Measurements from ENCODE around the gene SYNE1. TPM values are rescaled to one million over a fixed set of nuclear protein-coding genes. Genes with fewer than 3 reads are reported as not detected.

SYNE1 gene
- polyA plus RNA-seq, 1 donor from 2014 or later, result 30.9 TPM

- H3K27me3 Mint-ChIP-seq, result no peaks in the 10 kb centered on the region
- no peaks in the 10 kb centered on the region for H3K4me1 Mint-ChIP-seq
- H3K4me3 Mint-ChIP-seq, result no peak overlapping the region
- peaks cover 2 to 6% (median 5%) of the 10 kb centered on the region in 3 donors for H3K9me3 Mint-ChIP-seq
- H3K27ac Mint-ChIP-seq, result no peak overlapping the region
- H3K36me3 Mint-ChIP-seq, result peaks cover 2% of the 10 kb centered on the region
Measured at GRCh38 chr6:152420696-152421095, 216.5 kb downstream of the SYNE1 start.

GRCh38 chr6:152418551-152418950 lies 218.6 kb downstream of the SYNE1 start:
- Mint-ChIP-seq H3K27ac (no peak overlapping the region), H3K36me3 (peaks cover 2% of the 10 kb centered on the region), H3K4me3 (no peak overlapping the region), H3K4me1 (no peaks in the 10 kb centered on the region), H3K27me3 (no peaks in the 10 kb centered on the region), H3K9me3 (peaks cover 2 to 9% (median 6%) of the 10 kb centered on the region in 3 donors)

GRCh38 chr6:152416652-152417051 lies 220.5 kb downstream of the SYNE1 start:
- H3K27ac Mint-ChIP-seq, result peak overlapping the region in 1 of 3 donors; percentile 53
- H3K9me3 Mint-ChIP-seq, result peaks cover 2 to 9% (median 6%) of the 10 kb centered on the region in 3 donors
- H3K4me3 Mint-ChIP-seq, result no peak overlapping the region
- H3K4me1 Mint-ChIP-seq, result no peaks in the 10 kb centered on the region
- H3K36me3 Mint-ChIP-seq, result no peaks in the 10 kb centered on the region
- H3K27me3 Mint-ChIP-seq, result no peaks in the 10 kb centered on the region

- Mint-ChIP-seq H3K9me3 (no peaks in the 10 kb centered on the region), H3K27ac (no peak overlapping the region), H3K36me3 (no peaks in the 10 kb centered on the region), H3K27me3 (peaks cover 4% of the 10 kb centered on the region), H3K4me1 (no peaks in the 10 kb centered on the region), H3K4me3 (no peak overlapping the region)
Measured at GRCh38 chr6:152404936-152405595, 232.1 kb downstream of the SYNE1 start.

- H3K9me3 Mint-ChIP-seq, result no peaks in the 10 kb centered on the region
- H3K4me3 Mint-ChIP-seq, result no peak overlapping the region
- H3K27me3 Mint-ChIP-seq, result peaks cover 4% of the 10 kb centered on the region
- H3K27ac Mint-ChIP-seq, result no peak overlapping the region
- H3K4me1 Mint-ChIP-seq, result no peaks in the 10 kb centered on the region
- no peaks in the 10 kb centered on the region for H3K36me3 Mint-ChIP-seq
Measured at GRCh38 chr6:152404086-152404857, 232.9 kb downstream of the SYNE1 start.

- no peaks in the 10 kb centered on the region for H3K9me3 Mint-ChIP-seq
- no peaks in the 10 kb centered on the region for H3K4me1 Mint-ChIP-seq
- no peaks in the 10 kb centered on the region for H3K36me3 Mint-ChIP-seq
- no peak overlapping the region for H3K4me3 Mint-ChIP-seq
- H3K27me3 Mint-ChIP-seq, result peaks cover 4% of the 10 kb centered on the region
- no peak overlapping the region for H3K27ac Mint-ChIP-seq
Measured at GRCh38 chr6:152402791-152403190, 234.4 kb downstream of the SYNE1 start.

- H3K36me3 Mint-ChIP-seq, result no peaks in the 10 kb centered on the region
- H3K27ac Mint-ChIP-seq, result no peak overlapping the region
- peaks cover 4% of the 10 kb centered on the region for H3K27me3 Mint-ChIP-seq
- H3K4me3 Mint-ChIP-seq, result no peak overlapping the region
- no peaks in the 10 kb centered on the region for H3K4me1 Mint-ChIP-seq
- H3K9me3 Mint-ChIP-seq, result no peaks in the 10 kb centered on the region
Measured at GRCh38 chr6:152401978-152402377, 235.2 kb downstream of the SYNE1 start.

- H3K4me1 Mint-ChIP-seq, result no peaks in the 10 kb centered on the region
- H3K27ac Mint-ChIP-seq, result no peak overlapping the region
- H3K9me3 Mint-ChIP-seq, result peaks cover 0 to under 1% (median 0%) of the 10 kb centered on the region in 3 donors
- no peak overlapping the region for H3K4me3 Mint-ChIP-seq
- no peaks in the 10 kb centered on the region for H3K36me3 Mint-ChIP-seq
- peaks cover 5% of the 10 kb centered on the region for H3K27me3 Mint-ChIP-seq
Measured at GRCh38 chr6:152399399-152399798, 237.8 kb downstream of the SYNE1 start.

GRCh38 chr6:152398993-152399392 lies 238.2 kb downstream of the SYNE1 start:
- peaks cover 7% of the 10 kb centered on the region for H3K27me3 Mint-ChIP-seq
- H3K4me1 Mint-ChIP-seq, result no peaks in the 10 kb centered on the region
- no peak overlapping the region for H3K27ac Mint-ChIP-seq
- H3K36me3 Mint-ChIP-seq, result no peaks in the 10 kb centered on the region
- no peak overlapping the region for H3K4me3 Mint-ChIP-seq
- peaks cover 0 to 3% (median 0%) of the 10 kb centered on the region in 3 donors for H3K9me3 Mint-ChIP-seq

GRCh38 chr6:152398316-152398715 lies 238.8 kb downstream of the SYNE1 start:
- Mint-ChIP-seq H3K27ac (no peak overlapping the region), H3K9me3 (peaks cover 0 to 3% (median 0%) of the 10 kb centered on the region in 3 donors), H3K4me3 (no peak overlapping the region), H3K27me3 (peaks cover 7% of the 10 kb centered on the region), H3K36me3 (no peaks in the 10 kb centered on the region), H3K4me1 (no peaks in the 10 kb centered on the region)

- Mint-ChIP-seq H3K4me1 (no peaks in the 10 kb centered on the region), H3K27ac (no peak overlapping the region), H3K27me3 (peaks cover 3% of the 10 kb centered on the region), H3K36me3 (no peaks in the 10 kb centered on the region), H3K4me3 (peak overlapping the region in 1 of 4 donors; percentile 31), H3K9me3 (peaks cover 0 to 3% (median 0%) of the 10 kb centered on the region in 3 donors)
Measured at GRCh38 chr6:152394303-152394702, 242.9 kb downstream of the SYNE1 start.

- H3K9me3 Mint-ChIP-seq, result peaks cover 0 to 3% (median 0%) of the 10 kb centered on the region in 3 donors
- peaks cover 0 to 1% (median 0%) of the 10 kb centered on the region in 3 donors for H3K4me1 Mint-ChIP-seq
- H3K36me3 Mint-ChIP-seq, result peaks cover 2% of the 10 kb centered on the region
- H3K4me3 Mint-ChIP-seq, result no peak overlapping the region
- H3K27ac Mint-ChIP-seq, result no peak overlapping the region
- peaks cover 3% of the 10 kb centered on the region for H3K27me3 Mint-ChIP-seq
Measured at GRCh38 chr6:152391179-152391880, 245.8 kb downstream of the SYNE1 start.

GRCh38 chr6:152387091-152387490 lies 250.1 kb downstream of the SYNE1 start:
- Mint-ChIP-seq H3K27me3 (peaks cover 8% of the 10 kb centered on the region), H3K4me1 (peaks cover 0 to 1% (median 0%) of the 10 kb centered on the region in 3 donors), H3K36me3 (peaks cover 2% of the 10 kb centered on the region), H3K27ac (no peak overlapping the region), H3K4me3 (no peak overlapping the region), H3K9me3 (no peaks in the 10 kb centered on the region)

GRCh38 chr6:152386131-152386530 lies 251.0 kb downstream of the SYNE1 start:
- H3K27ac Mint-ChIP-seq, result no peak overlapping the region
- no peak overlapping the region for H3K4me3 Mint-ChIP-seq
- no peaks in the 10 kb centered on the region for H3K9me3 Mint-ChIP-seq
- peaks cover 8% of the 10 kb centered on the region for H3K27me3 Mint-ChIP-seq
- peaks cover 0 to 1% (median 0%) of the 10 kb centered on the region in 3 donors for H3K4me1 Mint-ChIP-seq
- H3K36me3 Mint-ChIP-seq, result peaks cover 2% of the 10 kb centered on the region

Measured in IgD-negative memory B cell (primary cell).